Measurements from ENCODE around the gene UTP15.

The UTP15 gene

DNA sequence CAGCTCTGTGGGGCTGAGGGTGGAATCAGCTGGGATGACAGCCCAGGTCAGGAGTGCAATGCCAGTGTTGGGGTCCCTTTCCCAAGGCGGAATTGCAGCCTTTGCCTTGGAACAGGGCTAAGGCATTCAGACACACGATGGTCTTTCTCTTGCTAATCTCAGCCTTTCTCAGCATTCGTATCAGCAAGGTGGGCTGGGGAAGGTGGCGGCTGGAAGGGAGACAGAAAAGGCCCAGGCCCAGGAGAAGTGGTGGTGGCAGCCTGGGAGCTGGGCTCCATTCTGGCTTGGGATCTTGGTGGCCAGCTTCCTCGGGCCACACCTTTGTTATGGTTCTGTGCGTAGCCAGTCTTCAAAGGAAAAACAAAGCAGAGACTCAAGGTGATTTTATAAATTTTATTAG lies 59.3 kb downstream of the UTP15 start:
- no peak for FAIRE-seq

- FAIRE-seq: peak; percentile 9
These were observed 59.9 kb downstream of the UTP15 start for GRCh38 chr5:73625372-73625943.

DNA sequence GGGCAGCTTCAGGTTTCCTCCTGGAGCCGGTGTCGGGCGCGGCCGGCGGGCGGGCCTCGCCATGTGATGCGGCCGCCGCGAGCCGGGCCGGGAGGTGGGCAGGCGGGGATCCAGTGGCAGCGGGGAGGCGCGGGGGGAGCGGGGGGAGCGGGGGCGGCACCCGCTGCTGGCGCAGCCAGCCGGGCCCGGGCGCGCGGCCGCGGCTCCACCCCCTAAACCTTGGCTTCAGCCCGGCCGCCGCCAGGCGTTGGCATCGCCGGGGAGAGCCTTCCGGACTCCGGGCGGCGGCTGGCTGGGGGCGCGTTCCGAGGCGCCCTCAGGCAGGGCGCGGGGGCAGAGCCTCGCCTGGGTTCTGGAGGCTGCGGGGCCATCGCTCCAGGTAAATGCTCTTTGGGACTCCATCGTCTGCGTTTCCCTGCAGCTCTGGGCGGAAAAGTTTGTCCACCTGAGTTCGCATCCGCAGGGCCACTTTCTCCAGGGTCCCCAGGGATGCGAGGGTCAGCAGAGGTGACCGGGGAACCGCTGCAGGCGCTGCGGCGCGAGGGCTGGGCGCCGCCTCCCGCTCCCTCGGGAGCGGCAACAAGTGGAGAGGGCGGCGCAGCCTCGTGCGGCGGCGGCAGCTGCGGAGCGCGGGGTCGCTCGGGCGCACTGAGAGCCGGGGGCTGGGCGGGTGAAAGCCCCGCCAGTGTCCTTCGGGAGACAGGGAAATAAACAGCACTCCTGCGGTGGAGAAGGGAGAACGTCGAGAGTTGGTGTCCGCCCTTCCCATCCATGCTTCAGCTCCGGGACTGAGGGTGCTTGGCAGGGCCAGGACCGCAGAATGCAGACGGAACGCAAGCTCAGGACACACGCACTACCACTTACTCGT lies 60.6 kb downstream of the UTP15 start, which contains the start of gene ARHGEF28:
TSS of gene ARHGEF28 (plus strand) at position 253 of the 868 bp plus-strand sequence. CDS start 58,656 bp downstream, outside the sequence.
- no peak for FAIRE-seq

DNA sequence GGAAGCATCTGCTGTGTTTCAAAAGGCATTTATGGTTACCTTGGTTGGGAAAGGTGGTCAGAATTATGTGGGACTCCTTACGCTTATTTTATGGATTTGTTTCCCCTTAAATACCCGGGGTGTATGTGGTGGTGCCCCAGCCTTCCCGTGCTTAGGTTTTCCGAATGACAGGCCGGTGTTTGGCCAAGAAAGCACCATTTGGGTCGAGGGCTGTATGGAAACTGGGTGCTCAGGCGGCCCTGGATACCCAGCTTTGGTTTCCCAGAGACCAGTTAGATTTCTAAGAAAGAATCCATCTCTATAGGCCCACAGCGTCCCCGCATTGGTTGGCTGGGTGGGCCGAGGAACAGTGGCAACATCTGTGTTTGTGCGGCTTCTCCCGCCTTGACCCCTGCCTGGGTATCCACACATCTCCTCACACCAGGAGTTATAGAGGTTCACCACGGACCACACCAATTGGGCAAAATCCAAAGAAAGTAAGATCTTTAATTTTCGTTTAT lies 61.3 kb downstream of the UTP15 start:
- no peak for FAIRE-seq

- FAIRE-seq: no peak
These were observed 63.9 kb downstream of the UTP15 start for GRCh38 chr5:73629456-73629855.

DNA sequence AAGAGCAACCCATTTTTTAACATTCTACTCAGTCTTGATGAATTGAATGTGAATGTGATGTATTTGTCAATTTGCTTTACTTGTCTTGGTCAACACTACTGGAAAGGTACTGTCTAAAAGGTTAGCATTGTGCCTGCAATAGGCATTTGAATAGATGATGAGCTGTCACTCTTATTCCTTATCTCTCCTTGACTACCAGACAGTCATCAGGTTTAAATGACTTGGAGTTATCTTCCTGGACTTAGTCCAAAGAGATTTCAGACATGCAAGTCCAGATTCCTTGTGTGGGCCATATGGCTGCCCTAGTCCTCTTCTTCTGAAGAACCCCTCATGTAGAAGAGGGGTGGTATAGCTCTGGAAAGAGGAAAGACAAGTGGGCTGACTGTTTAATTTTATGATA lies 65.2 kb downstream of the UTP15 start:
- FAIRE-seq: no peak

GRCh38 chr5:73631500-73631899 lies 66.0 kb downstream of the UTP15 start:
- FAIRE-seq: no peak

Measured in islet of Langerhans (tissue), 1 donor.